OCI-LY1 (cell line): Measurements from ENCODE around the gene KCNH8.

Experiments used
- H2AFZ ChIP-seq: fragments of 200-600 bp; sonication (generic), shearing (Covaris generic); 2 replicates; pipeline ENCODE4 v1.6.0; 2014; ENCODE audit warnings: antibody characterized with exemption, mild to moderate bottlenecking, low read length
- H3F3A ChIP-seq: fragments of 200-600 bp; sonication (generic), shearing (Covaris generic); 2 replicates; pipeline ENCODE4 v1.6.0; 2014; ENCODE audit warnings: mild to moderate bottlenecking, antibody characterized with exemption, low read length, moderate library complexity; ENCODE audit not compliant: insufficient read depth
- H3K27ac ChIP-seq: fragments of 200-600 bp; sonication (generic); 2 replicates; pipeline ENCODE4 v1.5.1; 2014; ENCODE audit warnings: low read length, mixed run types, mild to moderate bottlenecking, low read depth; ENCODE audit not compliant: poor library complexity, severe bottlenecking
- H3K27me3 ChIP-seq: fragments of 200-600 bp; sonication (generic); 2 replicates; pipeline ENCODE4 v1.6.0; 2014; ENCODE audit warnings: antibody characterized with exemption, mild to moderate bottlenecking, low read length, moderate library complexity; ENCODE audit not compliant: insufficient read depth
- H3K36me3 ChIP-seq: fragments of 200-600 bp; sonication (generic); 2 replicates; pipeline ENCODE4 v1.6.1; 2014; ENCODE audit warnings: mild to moderate bottlenecking, antibody characterized with exemption, low read length, moderate library complexity, mixed read lengths; ENCODE audit not compliant: insufficient read depth
- H3K4me1 ChIP-seq: fragments of 200-600 bp; sonication (generic); 2 replicates; pipeline ENCODE4 v1.5.1; 2014; ENCODE audit warnings: mild to moderate bottlenecking, low read length, moderate library complexity; ENCODE audit not compliant: insufficient read depth, severe bottlenecking
- H3K4me2 ChIP-seq: fragments of 200-600 bp; sonication (generic), shearing (Covaris generic); 2 replicates; pipeline ENCODE4 v1.6.1; 2014; ENCODE audit warnings: low read length
- H3K4me3 ChIP-seq: fragments of 200-600 bp; sonication (generic); 2 replicates; pipeline ENCODE4 v1.5.1; 2014; ENCODE audit warnings: low read length, low read depth, mild to moderate bottlenecking, mixed read lengths; ENCODE audit not compliant: poor library complexity, severe bottlenecking
- H3K79me2 ChIP-seq: fragments of 200-600 bp; shearing (Covaris generic); 2 replicates; pipeline ENCODE4 v1.6.1; 2016; ENCODE audit warnings: mixed run types, low read length, mixed read lengths; ENCODE audit not compliant: insufficient read depth
- H3K9ac ChIP-seq: fragments of 200-600 bp; sonication (generic), shearing (Covaris generic); 2 replicates; pipeline ENCODE4 v1.6.1; 2014; ENCODE audit warnings: mild to moderate bottlenecking, low read length, mixed read lengths
- H3K9me2 ChIP-seq: fragments of 200-600 bp; sonication (generic), shearing (Covaris generic); 2 replicates; pipeline ENCODE4 v1.6.1; 2014; ENCODE audit warnings: low read depth, mild to moderate bottlenecking, low read length, mixed read lengths
- H3K9me3 ChIP-seq: fragments of 200-600 bp; shearing (Covaris generic); 2 replicates; pipeline ENCODE4 v1.6.1; 2014; ENCODE audit warnings: low read length, mixed read lengths
- H4K20me1 ChIP-seq: fragments of 200-600 bp; sonication (generic), shearing (Covaris generic); 2 replicates; pipeline ENCODE4 v1.6.0; 2016; ENCODE audit warnings: mild to moderate bottlenecking, low read length; ENCODE audit not compliant: insufficient read depth
- CTCF ChIP-seq: fragments of 200-600 bp; sonication (generic), shearing (Covaris generic); IDR thresholded peaks from 2 replicates; pipeline ENCODE4 v1.5.1; 2017; ENCODE audit warnings: mild to moderate bottlenecking, antibody characterized with exemption, low read length, moderate library complexity, mixed read lengths
- EZH2 ChIP-seq: fragments of 200-600 bp; sonication (generic), shearing (Covaris generic); IDR thresholded peaks from 2 replicates; pipeline ENCODE4 v1.8.0; 2017; ENCODE audit warnings: borderline replicate concordance, mixed run types, mild to moderate bottlenecking, antibody characterized with exemption, low read length, moderate library complexity, mixed read lengths

The KCNH8 gene

GRCh38 chr3:19146685-19147650 is 1.3 kb upstream of the KCNH8 start:
- Histone ChIP-seq H3K4me2 (peak overlapping the region; percentile 91), H3K27ac (no peak overlapping the region), H3F3A (0 out of 2 replicates have a peak, but pooled peaks cover 4% of the 10 kb centered on the region), H3K9me2 (no peaks in the 10 kb centered on the region), H3K4me3 (peak overlapping the region; percentile 64), H4K20me1 (no peaks in the 10 kb centered on the region), H3K36me3 (no peaks in the 10 kb centered on the region), H3K9me3 (no peaks in the 10 kb centered on the region), H3K79me2 (no peaks in the 10 kb centered on the region), H3K9ac (peak overlapping the region; percentile 38), H3K27me3 (no peaks in the 10 kb centered on the region), H2AFZ (peak overlapping the region; percentile 75; the same call in 1 of the 2 replicates), H3K4me1 (peaks cover 10% of the 10 kb centered on the region)
- TF ChIP-seq CTCF (peak; percentile 57), EZH2 (no peak)

GRCh38 chr3:19148768-19149091 is 420 bp downstream of the KCNH8 start:
- H3K36me3 ChIP-seq: no peaks in the 10 kb centered on the region
- no peaks in the 10 kb centered on the region for H3K27me3 ChIP-seq
- no peak overlapping the region for H3K4me2 ChIP-seq
- TF ChIP-seq EZH2 (no peak), CTCF (no peak)
- H3K9me3 ChIP-seq: no peaks in the 10 kb centered on the region
- H3K4me3 ChIP-seq: no peak overlapping the region
- H3K27ac ChIP-seq: no peak overlapping the region
- H3F3A ChIP-seq: 0 out of 2 replicates have a peak, but pooled peaks cover 4% of the 10 kb centered on the region
- H4K20me1 ChIP-seq: no peaks in the 10 kb centered on the region
- no peaks in the 10 kb centered on the region for H3K79me2 ChIP-seq
- peaks cover 10% of the 10 kb centered on the region for H3K4me1 ChIP-seq
- H3K9ac ChIP-seq: no peak overlapping the region
- no peaks in the 10 kb centered on the region for H3K9me2 ChIP-seq
- H2AFZ ChIP-seq: no peak overlapping the region

- no peaks in the 10 kb centered on the region for H3K79me2 ChIP-seq
- peaks cover 10% of the 10 kb centered on the region for H3K4me1 ChIP-seq
- no peaks in the 10 kb centered on the region for H3K9me3 ChIP-seq
- H3K9me2 ChIP-seq: no peaks in the 10 kb centered on the region
- H3K36me3 ChIP-seq: no peaks in the 10 kb centered on the region
- no peaks in the 10 kb centered on the region for H4K20me1 ChIP-seq
- 0 out of 2 replicates have a peak, but pooled peaks cover 4% of the 10 kb centered on the region for H3F3A ChIP-seq
- no peak overlapping the region for H3K27ac ChIP-seq
- H3K9ac ChIP-seq: no peak overlapping the region
- H3K27me3 ChIP-seq: no peaks in the 10 kb centered on the region
- TF ChIP-seq EZH2 (no peak), CTCF (no peak)
- no peak overlapping the region for H3K4me2 ChIP-seq
- H3K4me3 ChIP-seq: no peak overlapping the region
- no peak overlapping the region for H2AFZ ChIP-seq
These were observed 1.1 kb downstream of the KCNH8 start for GRCh38 chr3:19149368-19149767.
